Thymus (tissue), 11 donors: Measurements from ENCODE around the gene POLR3K. TPM values are rescaled to one million over a fixed set of nuclear protein-coding genes. Genes with fewer than 3 reads are reported as not detected.
A peak's percentile ranks its signal among the peaks of the same experiment; 100 is the strongest.

ENCODE experiments used
- DNase-seq, 9 donors: peaks; one replicate each; pipeline ENCODE4 v3.0.0-alpha.2; 2013; ENCODE audit warnings: low spot score in 9 of 9, low read depth in 6 of 9, missing footprints in 1 of 9
- H3K27ac ChIP-seq, 2 donors: one replicate each; pipeline ENCODE4 v1.5.1; 2013; ENCODE audit warnings: control low read depth in 1 of 2, low read depth in 1 of 2, low read length in 1 of 2, mild to moderate bottlenecking in 1 of 2, moderate library complexity in 1 of 2
- H3K27me3 ChIP-seq, 2 donors: one replicate each; pipeline ENCODE4 v1.5.1; 2013; ENCODE audit warnings: low read length in 1 of 2; ENCODE audit not compliant: control insufficient read depth in 2 of 2, insufficient read depth in 1 of 2
- H3K36me3 ChIP-seq, 2 donors: one replicate each; pipeline ENCODE4 v1.5.1; 2013; ENCODE audit warnings: low read length in 1 of 2, mild to moderate bottlenecking in 1 of 2, moderate library complexity in 1 of 2; ENCODE audit not compliant: control insufficient read depth in 2 of 2, insufficient read depth in 2 of 2
- H3K4me1 ChIP-seq, 2 donors: one replicate each; pipeline ENCODE4 v1.5.1; 2013; ENCODE audit warnings: low read length in 2 of 2; ENCODE audit not compliant: control insufficient read depth in 2 of 2, insufficient read depth in 2 of 2
- H3K4me3 ChIP-seq, 2 donors: one replicate each; pipeline ENCODE4 v1.5.1; 2013; ENCODE audit warnings: low read length in 2 of 2, control low read depth in 1 of 2, mild to moderate bottlenecking in 1 of 2
- H3K9me3 ChIP-seq, 2 donors: one replicate each; pipeline ENCODE4 v1.5.1; 2013; ENCODE audit warnings: low read length in 1 of 2, mild to moderate bottlenecking in 1 of 2; ENCODE audit not compliant: control insufficient read depth in 2 of 2, insufficient read depth in 1 of 2
- WGBS: extraction: QIAGEN DNeasy Blood & Tissue Kit; methylation state at CpG from one replicate; pipeline ENCODE4 v1.1.7; 2013; 5-methylcytosine and 5-hydroxymethylcytosine counted together
- polyA plus RNA-seq: library from polyadenylated mRNA; stranded (reverse); fragments of 200-250 nt; gene quantifications from one replicate; pipeline ENCODE4 v1.2.3, GENCODE V29; 2013
- total RNA-seq: library from RNA; stranded (reverse); fragments of 120-200 nt; gene quantifications from one replicate; pipeline ENCODE4 v1.2.4, GENCODE V29; 2013
- donor health status: healthy.

POLR3K gene
- total and polyA plus RNA-seq, 2 donors = 8.6 to 10.6 TPM

GRCh38 chr16:83781-84615, 30.6 kb upstream of the POLR3K start:
- no peak for DNase-seq
- no peak overlapping the region for H3K4me3 ChIP-seq
- H3K27ac ChIP-seq = peak overlapping the region; percentile 55 to 68
- no peaks in the 10 kb centered on the region for H3K27me3 ChIP-seq
- WGBS = 77% methylated on average over 21 of the region's 21 CpGs
- H3K4me1 ChIP-seq = peaks cover 0 to 19% of the 10 kb centered on the region in 2 donors
- H3K36me3 ChIP-seq = peaks cover 39 to 78% of the 10 kb centered on the region in 2 donors
- no peaks in the 10 kb centered on the region for H3K9me3 ChIP-seq

GRCh38 chr16:83060-83603, 29.7 kb upstream of the POLR3K start:
- Histone ChIP-seq H3K36me3 (peaks cover 31 to 70% of the 10 kb centered on the region in 2 donors), H3K4me1 (peaks cover 5 to 24% of the 10 kb centered on the region in 2 donors), H3K9me3 (no peaks in the 10 kb centered on the region), H3K27me3 (no peaks in the 10 kb centered on the region), H3K27ac (no peak overlapping the region), H3K4me3 (no peak overlapping the region)
- 98% methylated on average over 31 of the region's 31 CpGs for WGBS
- no peak for DNase-seq

- 88% methylated on average over 32 of the region's 32 CpGs for WGBS
- H3K9me3 ChIP-seq = no peaks in the 10 kb centered on the region
- peaks cover 4 to 33% of the 10 kb centered on the region in 2 donors for H3K36me3 ChIP-seq
- peaks cover 21 to 33% of the 10 kb centered on the region in 2 donors for H3K4me1 ChIP-seq
- no peak overlapping the region for H3K4me3 ChIP-seq
- DNase-seq = no peak
- H3K27ac ChIP-seq = no peak overlapping the region
- H3K27me3 ChIP-seq = peaks cover 6 to 34% of the 10 kb centered on the region in 2 donors
Observed at GRCh38 chr16:79151-80054, 26.0 kb upstream of the POLR3K start.

- Histone ChIP-seq H3K27ac (peak overlapping the region in 1 of 2 donors; percentile 77), H3K9me3 (no peaks in the 10 kb centered on the region), H3K27me3 (peaks cover 14 to 42% of the 10 kb centered on the region in 2 donors), H3K4me1 (peaks cover 21 to 26% of the 10 kb centered on the region in 2 donors), H3K36me3 (peaks cover 3 to 26% of the 10 kb centered on the region in 2 donors), H3K4me3 (peak overlapping the region; percentile 51 to 94)
- DNase-seq = no peak
- WGBS = 15% methylated on average over 36 of the region's 36 CpGs
Observed at GRCh38 chr16:78444-79150, 25.2 kb upstream of the POLR3K start.

DNA sequence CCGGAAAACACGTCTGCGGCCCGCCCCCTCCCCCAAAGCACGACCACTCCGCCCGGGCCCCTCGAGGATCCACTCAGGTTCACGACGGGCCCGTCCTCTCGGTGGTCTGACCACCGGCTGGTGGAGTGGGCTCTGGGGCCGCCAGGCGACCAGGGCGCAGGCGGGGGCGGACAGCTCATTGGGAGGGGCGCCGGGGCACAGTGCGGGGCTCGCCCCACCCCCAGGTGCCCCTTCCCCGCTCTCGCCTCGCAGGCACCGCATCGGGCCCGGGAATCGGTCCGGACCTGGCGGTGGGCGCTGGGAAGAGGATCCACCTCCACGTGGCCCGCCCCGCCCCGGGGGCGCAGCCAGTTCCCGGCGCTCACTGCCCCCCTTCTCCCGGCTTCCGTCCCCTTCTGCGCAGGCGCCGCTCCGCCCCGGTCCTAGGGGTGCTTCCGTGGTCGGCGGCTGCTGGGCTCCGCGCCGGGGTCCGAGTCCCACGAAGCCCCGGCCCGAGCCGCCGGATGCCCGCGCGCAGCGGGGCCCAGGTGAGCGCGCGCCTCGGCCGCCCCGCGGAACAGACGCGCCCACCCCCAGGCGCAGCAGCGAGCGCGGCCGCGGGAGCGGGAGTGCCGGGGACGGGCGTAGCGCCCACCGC, 24.5 kb upstream of the POLR3K start, which contains the start of gene MPG:
MPG (plus strand) TSS at position 419 of the 637 bp plus-strand sequence; CDS start at position 504, 85 bp downstream.
- WGBS = under 1% methylated on average over 83 of the region's 83 CpGs
- H3K27ac ChIP-seq = peak within 1 kb of the TSS; percentile 38 to 77
- H3K9me3 ChIP-seq = peaks cover 0 to 1% of the 10 kb centered on the region in 2 donors
- peaks cover 3 to 20% of the 10 kb centered on the region in 2 donors for H3K36me3 ChIP-seq
- peak within 1 kb of the TSS; percentile 51 to 94 for H3K4me3 ChIP-seq
- peaks cover 21 to 49% of the 10 kb centered on the region in 2 donors for H3K27me3 ChIP-seq
- peaks cover 21 to 26% of the 10 kb centered on the region in 2 donors for H3K4me1 ChIP-seq
- peak; percentile 26 to 83 (median 62) for DNase-seq

- peaks cover 3 to 16% of the 10 kb centered on the region in 2 donors for H3K36me3 ChIP-seq
Observed at GRCh38 chr16:77273-77806, 23.9 kb upstream of the POLR3K start.

GRCh38 chr16:76535-77272, 23.3 kb upstream of the POLR3K start:
- 26% methylated on average over 13 of the region's 13 CpGs for WGBS
- Histone ChIP-seq H3K36me3 (peaks cover 3 to 16% of the 10 kb centered on the region in 2 donors), H3K27ac (peak overlapping the region in 1 of 2 donors; percentile 38), H3K4me3 (no peak overlapping the region), H3K4me1 (peaks cover 21 to 26% of the 10 kb centered on the region in 2 donors), H3K27me3 (peaks cover 29 to 58% of the 10 kb centered on the region in 2 donors), H3K9me3 (peaks cover 0 to 1% of the 10 kb centered on the region in 2 donors)
- DNase-seq = no peak

More at GRCh38 chr16:77273-77806, 23.9 kb upstream of the POLR3K start:
- Histone ChIP-seq H3K4me1 (peaks cover 21 to 26% of the 10 kb centered on the region in 2 donors), H3K27me3 (peaks cover 25 to 53% of the 10 kb centered on the region in 2 donors), H3K9me3 (peaks cover 0 to 1% of the 10 kb centered on the region in 2 donors), H3K27ac (peak overlapping the region in 1 of 2 donors; percentile 66), H3K4me3 (peak overlapping the region; percentile 51 to 94)
- WGBS = 18% methylated on average over 31 of the region's 31 CpGs
- DNase-seq = peak in 2 of 9 donors; percentile 32 to 40
